Panc1 (cell line): ENCODE results near the gene HINT2. TPM values are rescaled to one million over a fixed set of nuclear protein-coding genes. Genes with fewer than 3 reads are reported as not detected.

Experiments
- ATAC-seq: fragments of 200-7000 bp; cut with Tn5 transposase; 2 replicates; pipeline ENCODE4 v1.9.1; 2020; ENCODE audit warnings: mild to moderate bottlenecking, moderate library complexity
- BruUV-seq: library from RNA; stranded (reverse); fragments of 400-500 nt; replicated peaks from 2 replicates; lab custom pipeline; 2021; lab: Mats Ljungman, UMichigan
- CTCF ChIA-PET: fragments of 300-600 bp; sonication (Branson Sonifier 250); formaldehyde crosslinking; loops from one replicate; lab custom pipeline; 2022; ENCODE audit warnings: antibody characterized with exemption; lab: Charles Lee
- POLR2A ChIA-PET: fragments of 300-600 bp; sonication (Branson Sonifier 250); formaldehyde crosslinking; loops from one replicate; lab custom pipeline; 2022; ENCODE audit warnings: antibody characterized with exemption; lab: Charles Lee
- DNase-seq: peaks from one replicate; pipeline ENCODE4 v3.0.0-alpha.2; 2010; ENCODE audit warnings: low read depth, low spot score
- H3K27ac ChIP-seq: 2 replicates; pipeline ENCODE4 v1.5.1; 2011; ENCODE audit warnings: mild to moderate bottlenecking, low read length, inconsistent platforms
- H3K27me3 ChIP-seq: fragments of 200-500 bp; sonication (Bioruptor generic); 2 replicates; pipeline ENCODE4 v1.6.0; 2014; ENCODE audit warnings: low read length, inconsistent platforms; ENCODE audit not compliant: control insufficient read depth, insufficient read depth
- H3K36me3 ChIP-seq: fragments of 200-500 bp; sonication (Bioruptor generic); 2 replicates; pipeline ENCODE4 v1.5.1; 2014; ENCODE audit warnings: inconsistent platforms, mild to moderate bottlenecking, low read length, moderate library complexity; ENCODE audit not compliant: control insufficient read depth, insufficient read depth
- H3K4me1 ChIP-seq: 2 replicates; pipeline ENCODE4 v1.5.1; 2011; ENCODE audit warnings: inconsistent platforms, mild to moderate bottlenecking, low read length, moderate library complexity; ENCODE audit not compliant: control insufficient read depth, insufficient read depth
- H3K4me3 ChIP-seq, 2 experiments: 2 replicates each; pipeline ENCODE4 v1.5.1; 2011 to 2012; ENCODE audit warnings: low read depth in 2 of 2, low read length in 2 of 2, mild to moderate bottlenecking in 2 of 2, inconsistent platforms in 1 of 2, moderate library complexity in 1 of 2
- H3K9me3 ChIP-seq: fragments of 200-500 bp; sonication (Bioruptor generic); 2 replicates; pipeline ENCODE4 v1.5.1; 2014; ENCODE audit warnings: low read depth, mild to moderate bottlenecking, inconsistent platforms, low read length, moderate library complexity; ENCODE audit not compliant: control insufficient read depth, insufficient read depth
- POLR2AphosphoS5 ChIP-seq: IDR thresholded peaks from 2 replicates; pipeline ENCODE4 v1.6.1; 2012; ENCODE audit warnings: mild to moderate bottlenecking, low read depth, low read length, moderate library complexity
- SIN3A ChIP-seq: IDR thresholded peaks from 2 replicates; pipeline ENCODE4 v1.6.1; 2012; ENCODE audit warnings: low read depth, mild to moderate bottlenecking, low read length, moderate library complexity, borderline replicate concordance; ENCODE audit not compliant: insufficient read depth
- TCF7L2 ChIP-seq: IDR thresholded peaks from 2 replicates; pipeline ENCODE4 v1.6.1; 2011; ENCODE audit warnings: mild to moderate bottlenecking, low read depth, low read length, inconsistent platforms
- in situ Hi-C: cut with HindIII; loops from 2 replicates; pipeline ENCODE4 v1.10.0; 2016; ENCODE audit warnings: low sequenced_read_pairs, low pct_unique_long_range_greater_than_20kb
- intact Hi-C: fragments of 100-400 bp; cut with micrococcal nuclease; formaldehyde crosslinking; loops from one replicate; pipeline ENCODE4 v1.10.0; 2022; ENCODE audit not compliant: unreplicated experiment
- total RNA-seq: library from RNA; stranded (reverse); gene quantifications from one replicate; pipeline ENCODE4 v1.2.1, GENCODE V29; 2021; ENCODE audit not compliant: unreplicated experiment
- TF ChIP-seq, protein P1 (sequence below), 2 experiments: IDR thresholded peaks; 2 replicates each; pipeline ENCODE4 v1.6.1; 2011 to 2012; ENCODE audit warnings: low read depth in 2 of 2, control low read depth in 1 of 2, low read length in 1 of 2, mild to moderate bottlenecking in 1 of 2, moderate library complexity in 1 of 2; ENCODE audit not compliant: insufficient read depth in 1 of 2
- TF ChIP-seq, protein P2 (sequence below): fragments of 450-650 bp; IDR thresholded peaks from 2 replicates; pipeline ENCODE4 v1.5.1; 2017; ENCODE audit warnings: mild to moderate bottlenecking

HINT2 gene
- total RNA-seq, 1 experiment from 2014 or later = 75.6 TPM

DNA sequence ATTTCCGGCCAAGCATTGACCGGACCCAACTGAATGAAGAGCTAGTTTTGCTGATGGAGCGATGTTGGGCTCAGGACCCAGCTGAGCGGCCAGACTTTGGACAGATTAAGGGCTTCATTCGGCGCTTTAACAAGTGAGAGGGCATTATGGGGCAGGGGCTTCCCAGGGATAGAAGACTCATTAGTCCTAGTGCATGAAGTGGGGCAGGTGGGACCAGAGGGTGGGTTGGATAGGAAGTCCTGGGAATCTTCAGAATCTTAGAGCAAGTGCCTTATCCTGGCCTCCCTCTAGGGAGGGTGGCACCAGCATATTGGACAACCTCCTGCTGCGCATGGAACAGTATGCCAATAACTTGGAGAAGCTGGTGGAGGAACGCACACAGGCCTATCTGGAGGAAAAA lies 8.7 kb downstream of the HINT2 start:
- no TSS peak for BruUV-seq
- intact Hi-C loops = no loop called here

DNA sequence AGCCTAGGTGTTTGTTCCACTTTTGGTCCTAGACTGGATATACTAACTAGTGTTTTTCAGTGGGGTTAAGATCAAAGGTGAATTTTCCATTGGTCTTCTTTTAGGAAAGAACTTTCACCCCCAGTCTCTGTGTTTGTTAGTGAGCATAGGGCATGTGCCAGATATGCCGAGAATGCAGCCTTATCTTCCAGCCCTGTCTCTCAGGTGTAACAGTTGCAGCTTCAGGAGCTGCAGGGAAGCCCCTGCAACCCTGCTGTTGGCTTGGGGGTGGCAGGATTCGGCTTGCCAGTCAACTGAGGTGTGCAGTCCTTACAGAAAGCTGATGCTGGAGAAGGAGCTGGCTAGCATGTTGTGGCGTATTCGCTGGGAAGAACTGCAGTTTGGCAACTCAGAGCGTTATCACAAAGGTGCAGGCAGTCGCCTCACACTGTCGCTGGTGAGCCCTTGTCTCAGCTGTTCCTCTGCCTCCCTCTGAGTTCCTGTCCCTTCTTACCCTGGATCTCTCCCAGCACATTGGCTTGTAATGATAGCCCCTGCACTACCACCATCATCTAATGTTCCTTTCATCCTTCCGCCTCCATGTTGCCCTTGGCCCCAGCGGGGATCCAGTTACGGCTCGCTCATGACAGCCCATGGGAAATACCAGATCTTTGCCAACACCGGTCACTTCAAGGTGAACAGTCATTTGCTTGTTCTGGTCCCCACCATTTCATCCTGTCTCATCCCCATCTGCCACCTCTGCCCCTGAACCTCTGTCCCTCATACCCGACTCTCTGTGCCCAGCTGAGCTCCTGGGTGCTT lies 13.3 kb downstream of the HINT2 start:
- no peak for ATAC-seq
- Histone ChIP-seq H3K4me1 (no peaks in the 10 kb centered on the region), H3K4me3 (no peak overlapping the region), H3K27ac (no peak overlapping the region), H3K36me3 (peaks cover 3% of the 10 kb centered on the region), H3K27me3 (no peaks in the 10 kb centered on the region), H3K9me3 (no peaks in the 10 kb centered on the region)
- no peak for DNase-seq
- ChIA-PET CTCF (no interaction called here), POLR2A (interaction anchor here (0.6 kb wide), 1 partner anchor 281 kb away, joined by 4 read pairs; no protein-coding TSS in a partner anchor)
- in situ Hi-C loops = no loop called here
- TF ChIP-seq, protein P1, sequence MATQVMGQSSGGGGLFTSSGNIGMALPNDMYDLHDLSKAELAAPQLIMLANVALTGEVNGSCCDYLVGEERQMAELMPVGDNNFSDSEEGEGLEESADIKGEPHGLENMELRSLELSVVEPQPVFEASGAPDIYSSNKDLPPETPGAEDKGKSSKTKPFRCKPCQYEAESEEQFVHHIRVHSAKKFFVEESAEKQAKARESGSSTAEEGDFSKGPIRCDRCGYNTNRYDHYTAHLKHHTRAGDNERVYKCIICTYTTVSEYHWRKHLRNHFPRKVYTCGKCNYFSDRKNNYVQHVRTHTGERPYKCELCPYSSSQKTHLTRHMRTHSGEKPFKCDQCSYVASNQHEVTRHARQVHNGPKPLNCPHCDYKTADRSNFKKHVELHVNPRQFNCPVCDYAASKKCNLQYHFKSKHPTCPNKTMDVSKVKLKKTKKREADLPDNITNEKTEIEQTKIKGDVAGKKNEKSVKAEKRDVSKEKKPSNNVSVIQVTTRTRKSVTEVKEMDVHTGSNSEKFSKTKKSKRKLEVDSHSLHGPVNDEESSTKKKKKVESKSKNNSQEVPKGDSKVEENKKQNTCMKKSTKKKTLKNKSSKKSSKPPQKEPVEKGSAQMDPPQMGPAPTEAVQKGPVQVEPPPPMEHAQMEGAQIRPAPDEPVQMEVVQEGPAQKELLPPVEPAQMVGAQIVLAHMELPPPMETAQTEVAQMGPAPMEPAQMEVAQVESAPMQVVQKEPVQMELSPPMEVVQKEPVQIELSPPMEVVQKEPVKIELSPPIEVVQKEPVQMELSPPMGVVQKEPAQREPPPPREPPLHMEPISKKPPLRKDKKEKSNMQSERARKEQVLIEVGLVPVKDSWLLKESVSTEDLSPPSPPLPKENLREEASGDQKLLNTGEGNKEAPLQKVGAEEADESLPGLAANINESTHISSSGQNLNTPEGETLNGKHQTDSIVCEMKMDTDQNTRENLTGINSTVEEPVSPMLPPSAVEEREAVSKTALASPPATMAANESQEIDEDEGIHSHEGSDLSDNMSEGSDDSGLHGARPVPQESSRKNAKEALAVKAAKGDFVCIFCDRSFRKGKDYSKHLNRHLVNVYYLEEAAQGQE (IDR thresholded peaks at IDR 0.05; ENCODE audit: insufficient read depth in 1 of 2, low read depth in 2 of 2, low read length in 1 of 2) = no peak
- TF ChIP-seq POLR2AphosphoS5 (no peak), SIN3A (no peak), TCF7L2 (no peak)
- TF ChIP-seq, protein P2, sequence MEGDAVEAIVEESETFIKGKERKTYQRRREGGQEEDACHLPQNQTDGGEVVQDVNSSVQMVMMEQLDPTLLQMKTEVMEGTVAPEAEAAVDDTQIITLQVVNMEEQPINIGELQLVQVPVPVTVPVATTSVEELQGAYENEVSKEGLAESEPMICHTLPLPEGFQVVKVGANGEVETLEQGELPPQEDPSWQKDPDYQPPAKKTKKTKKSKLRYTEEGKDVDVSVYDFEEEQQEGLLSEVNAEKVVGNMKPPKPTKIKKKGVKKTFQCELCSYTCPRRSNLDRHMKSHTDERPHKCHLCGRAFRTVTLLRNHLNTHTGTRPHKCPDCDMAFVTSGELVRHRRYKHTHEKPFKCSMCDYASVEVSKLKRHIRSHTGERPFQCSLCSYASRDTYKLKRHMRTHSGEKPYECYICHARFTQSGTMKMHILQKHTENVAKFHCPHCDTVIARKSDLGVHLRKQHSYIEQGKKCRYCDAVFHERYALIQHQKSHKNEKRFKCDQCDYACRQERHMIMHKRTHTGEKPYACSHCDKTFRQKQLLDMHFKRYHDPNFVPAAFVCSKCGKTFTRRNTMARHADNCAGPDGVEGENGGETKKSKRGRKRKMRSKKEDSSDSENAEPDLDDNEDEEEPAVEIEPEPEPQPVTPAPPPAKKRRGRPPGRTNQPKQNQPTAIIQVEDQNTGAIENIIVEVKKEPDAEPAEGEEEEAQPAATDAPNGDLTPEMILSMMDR = no peak
- intact Hi-C loops = no loop called here
- no TSS peak for BruUV-seq

More for the DNA sequence above, 8.7 kb downstream of the HINT2 start:
- ATAC-seq = no peak
- no peaks in the 10 kb centered on the region for H3K27me3 ChIP-seq
- in situ Hi-C loops = no loop called here
- POLR2A ChIA-PET = no interaction called here
- DNase-seq = no peak
- no peak overlapping the region for H3K27ac ChIP-seq
- TF ChIP-seq SIN3A (no peak), POLR2AphosphoS5 (no peak), TCF7L2 (no peak)
- TF ChIP-seq, protein P2 = no peak
- TF ChIP-seq, protein P1 (IDR thresholded peaks at IDR 0.05; ENCODE audit: insufficient read depth in 1 of 2, low read depth in 2 of 2, low read length in 1 of 2) = no peak
- CTCF ChIA-PET = interaction anchor here (1.3 kb wide), 1 partner anchor 16 kb away, joined by 6 read pairs; no protein-coding TSS in a partner anchor
- H3K36me3 ChIP-seq = peaks cover 3% of the 10 kb centered on the region; the same call in 1 of the 2 replicates
- no peaks in the 10 kb centered on the region; the same call in 1 of the 2 replicates for H3K4me1 ChIP-seq
- H3K9me3 ChIP-seq = no peaks in the 10 kb centered on the region
- H3K4me3 ChIP-seq = no peak overlapping the region
